ENCODE measurements around the gene F10. TPM values are rescaled to one million over a fixed set of nuclear protein-coding genes. Genes with fewer than 3 reads are reported as not detected.

Gene F10
- total RNA-seq, 1 donor from 2014 or later: not detected

DNA sequence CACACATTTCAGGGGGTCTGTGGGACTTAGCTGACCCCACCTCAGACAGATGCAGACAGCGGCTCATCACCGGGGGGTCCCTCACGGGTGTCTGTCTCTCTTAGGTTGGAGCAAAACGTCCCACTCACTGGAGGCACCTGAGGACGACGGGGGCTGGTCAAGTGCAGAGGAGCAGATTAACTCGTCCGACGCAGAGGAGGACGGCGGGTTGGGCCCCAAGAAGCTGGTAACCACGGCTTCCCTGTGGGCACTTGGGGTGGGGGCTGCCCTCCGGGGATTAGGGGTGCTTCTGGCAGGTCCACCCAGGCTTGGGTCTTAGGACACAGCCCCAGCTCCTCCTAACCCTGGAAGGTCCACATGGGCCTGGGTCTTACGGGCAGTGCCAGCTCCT, 28.2 kb upstream of the F10 start:
- no peaks in the 10 kb centered on the region for H3K9me3 Mint-ChIP-seq
- TF ChIP-seq, protein P1, sequence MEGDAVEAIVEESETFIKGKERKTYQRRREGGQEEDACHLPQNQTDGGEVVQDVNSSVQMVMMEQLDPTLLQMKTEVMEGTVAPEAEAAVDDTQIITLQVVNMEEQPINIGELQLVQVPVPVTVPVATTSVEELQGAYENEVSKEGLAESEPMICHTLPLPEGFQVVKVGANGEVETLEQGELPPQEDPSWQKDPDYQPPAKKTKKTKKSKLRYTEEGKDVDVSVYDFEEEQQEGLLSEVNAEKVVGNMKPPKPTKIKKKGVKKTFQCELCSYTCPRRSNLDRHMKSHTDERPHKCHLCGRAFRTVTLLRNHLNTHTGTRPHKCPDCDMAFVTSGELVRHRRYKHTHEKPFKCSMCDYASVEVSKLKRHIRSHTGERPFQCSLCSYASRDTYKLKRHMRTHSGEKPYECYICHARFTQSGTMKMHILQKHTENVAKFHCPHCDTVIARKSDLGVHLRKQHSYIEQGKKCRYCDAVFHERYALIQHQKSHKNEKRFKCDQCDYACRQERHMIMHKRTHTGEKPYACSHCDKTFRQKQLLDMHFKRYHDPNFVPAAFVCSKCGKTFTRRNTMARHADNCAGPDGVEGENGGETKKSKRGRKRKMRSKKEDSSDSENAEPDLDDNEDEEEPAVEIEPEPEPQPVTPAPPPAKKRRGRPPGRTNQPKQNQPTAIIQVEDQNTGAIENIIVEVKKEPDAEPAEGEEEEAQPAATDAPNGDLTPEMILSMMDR (IDR thresholded peaks at IDR 0.05): no peak
- H3K27me3 Mint-ChIP-seq: no peaks in the 10 kb centered on the region
- DNase-seq (no peak), ATAC-seq (ENCODE audit: low read depth) (no peak)
- H3K27ac Mint-ChIP-seq: no peak overlapping the region
- ChIA-PET CTCF (no interaction called here), POLR2A (no interaction called here)
- intact Hi-C loops (cut with micrococcal nuclease): no loop called here
- no peak overlapping the region for H3K4me3 Mint-ChIP-seq
- H3K36me3 Mint-ChIP-seq (ENCODE audit: low read depth): no peaks in the 10 kb centered on the region
- no peaks in the 10 kb centered on the region for H3K4me1 Mint-ChIP-seq

DNA sequence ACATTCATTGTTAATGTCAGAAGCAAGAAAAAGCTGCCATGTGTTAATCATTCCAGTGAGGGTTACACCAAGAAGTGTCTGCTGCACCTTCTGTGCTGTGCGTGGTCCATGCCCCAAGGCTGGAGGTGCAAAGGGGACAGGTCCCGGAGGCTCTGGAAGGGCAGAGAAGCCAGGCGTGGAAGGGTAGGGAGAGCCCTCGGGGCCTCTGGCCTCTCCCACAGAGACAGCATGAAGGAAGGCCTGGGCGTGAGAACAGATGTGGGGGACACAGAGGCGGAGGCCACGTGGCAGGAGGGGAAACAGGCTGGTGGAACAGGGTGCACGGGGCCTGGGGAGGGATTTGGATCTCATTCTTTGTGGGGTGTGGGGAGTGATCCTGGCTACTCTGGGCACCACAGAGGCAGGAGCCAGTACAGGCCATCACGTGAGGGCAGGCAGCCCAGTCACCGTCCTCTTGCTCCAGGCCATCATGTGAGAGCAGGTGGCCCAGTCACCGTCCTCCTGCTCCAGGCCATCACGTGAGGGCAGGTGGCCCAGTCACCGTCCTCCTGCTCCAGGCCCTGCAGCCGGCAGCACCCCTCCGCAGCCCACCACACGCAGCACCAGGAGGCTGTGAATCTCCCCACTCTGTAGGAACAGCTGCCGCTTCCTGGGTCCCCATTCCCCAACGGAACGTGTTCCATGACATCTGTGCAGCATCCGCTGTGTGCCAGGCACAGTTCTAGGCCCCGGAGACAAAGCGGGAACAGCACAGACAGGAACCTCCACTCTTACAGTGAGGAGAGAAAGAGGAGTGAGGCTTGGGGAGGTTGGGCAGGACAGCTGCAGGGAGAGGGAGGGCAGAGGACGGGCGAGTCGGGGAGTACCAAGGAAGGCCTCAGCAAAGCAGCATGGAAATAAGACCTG, 27.2 kb upstream of the F10 start:
- TF ChIP-seq, protein P1 (IDR thresholded peaks at IDR 0.05): no peak
- Mint-ChIP-seq H3K9me3 (no peaks in the 10 kb centered on the region), H3K4me3 (no peak overlapping the region), H3K27me3 (no peaks in the 10 kb centered on the region), H3K36me3 (ENCODE audit: low read depth) (no peaks in the 10 kb centered on the region), H3K4me1 (no peaks in the 10 kb centered on the region), H3K27ac (no peak overlapping the region)
- DNase-seq (no peak), ATAC-seq (ENCODE audit: low read depth) (no peak)
- ChIA-PET POLR2A (no interaction called here), CTCF (no interaction called here)
- intact Hi-C loops (cut with micrococcal nuclease): no loop called here

DNA sequence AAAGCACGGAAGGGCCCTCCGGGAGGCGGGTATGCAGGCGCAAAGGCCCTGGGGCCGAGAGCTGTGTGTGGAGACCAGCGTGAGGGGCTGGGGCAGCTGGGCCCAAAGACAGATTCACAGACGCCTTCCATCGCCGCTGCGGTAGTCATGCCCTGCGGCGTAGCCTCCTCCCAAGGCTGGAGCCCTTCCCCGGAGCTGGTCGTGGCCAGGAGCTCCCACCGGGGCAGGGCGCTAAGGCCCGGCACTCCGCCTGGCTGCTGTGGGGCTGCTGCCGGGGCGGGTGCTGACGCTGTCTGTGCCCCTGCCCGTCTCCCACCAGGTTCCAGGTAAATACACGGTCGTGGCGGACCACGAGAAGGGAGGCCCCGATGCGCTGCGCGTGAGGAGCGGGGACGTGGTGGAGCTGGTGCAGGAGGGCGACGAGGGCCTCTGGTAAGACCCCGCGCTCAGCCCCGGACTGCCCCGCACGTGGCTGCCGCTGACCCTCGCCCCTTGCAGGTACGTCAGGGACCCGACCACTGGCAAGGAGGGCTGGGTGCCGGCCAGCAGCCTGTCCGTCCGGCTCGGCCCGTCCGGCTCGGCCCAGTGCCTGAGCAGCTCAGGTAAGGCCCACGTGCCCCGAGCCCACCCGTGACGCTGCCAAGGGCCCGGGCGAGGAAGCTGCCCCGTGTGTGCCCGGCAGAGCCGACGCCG, 26.4 kb upstream of the F10 start:
- H3K4me1 Mint-ChIP-seq: no peaks in the 10 kb centered on the region
- no peak for ATAC-seq (ENCODE audit: low read depth)
- no peak overlapping the region for H3K27ac Mint-ChIP-seq
- DNase-seq: no peak
- H3K27me3 Mint-ChIP-seq: no peaks in the 10 kb centered on the region
- intact Hi-C loops (cut with micrococcal nuclease): no loop called here
- H3K9me3 Mint-ChIP-seq: no peaks in the 10 kb centered on the region
- no peaks in the 10 kb centered on the region for H3K36me3 Mint-ChIP-seq (ENCODE audit: low read depth)
- ChIA-PET CTCF (no interaction called here), POLR2A (no interaction called here)
- TF ChIP-seq, protein P1 (IDR thresholded peaks at IDR 0.05): no peak
- no peak overlapping the region for H3K4me3 Mint-ChIP-seq

DNA sequence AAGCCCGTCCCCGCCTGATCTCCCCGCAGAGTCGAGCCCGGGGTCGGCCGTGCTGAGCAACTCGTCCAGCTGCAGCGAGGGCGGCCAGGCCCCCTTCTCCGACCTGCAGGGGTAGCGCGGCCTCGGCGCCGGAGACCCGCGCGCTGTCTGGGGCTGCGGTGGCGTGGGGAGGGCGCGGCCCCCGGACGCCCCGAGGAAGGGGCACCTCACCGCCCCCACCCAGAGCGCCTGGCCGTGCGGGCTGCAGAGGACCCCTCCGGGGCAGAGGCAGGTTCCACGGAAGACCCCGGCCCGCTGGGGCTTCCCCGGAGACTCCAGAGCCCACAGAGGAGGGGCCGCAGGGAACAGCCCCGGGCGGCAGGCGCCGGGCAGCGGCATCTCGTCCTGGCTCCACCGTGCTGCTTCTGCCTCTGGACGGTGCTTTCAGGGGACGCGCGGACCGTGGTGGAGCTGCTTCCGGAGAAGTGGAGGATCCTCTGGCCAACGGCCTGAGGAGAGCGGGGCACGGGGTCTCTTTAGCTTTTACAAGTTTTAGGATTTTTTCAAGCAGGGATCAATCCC, 25.8 kb upstream of the F10 start:
- TF ChIP-seq, protein P1 (IDR thresholded peaks at IDR 0.05): no peak
- no peaks in the 10 kb centered on the region for H3K36me3 Mint-ChIP-seq (ENCODE audit: low read depth)
- DNase-seq: no peak
- ChIA-PET POLR2A (no interaction called here), CTCF (no interaction called here)
- H3K4me1 Mint-ChIP-seq: no peaks in the 10 kb centered on the region
- intact Hi-C loops (cut with micrococcal nuclease): no loop called here
- H3K9me3 Mint-ChIP-seq: no peaks in the 10 kb centered on the region
- H3K4me3 Mint-ChIP-seq: no peak overlapping the region
- ATAC-seq (ENCODE audit: low read depth): no peak
- no peaks in the 10 kb centered on the region for H3K27me3 Mint-ChIP-seq
- H3K27ac Mint-ChIP-seq: no peak overlapping the region

DNA sequence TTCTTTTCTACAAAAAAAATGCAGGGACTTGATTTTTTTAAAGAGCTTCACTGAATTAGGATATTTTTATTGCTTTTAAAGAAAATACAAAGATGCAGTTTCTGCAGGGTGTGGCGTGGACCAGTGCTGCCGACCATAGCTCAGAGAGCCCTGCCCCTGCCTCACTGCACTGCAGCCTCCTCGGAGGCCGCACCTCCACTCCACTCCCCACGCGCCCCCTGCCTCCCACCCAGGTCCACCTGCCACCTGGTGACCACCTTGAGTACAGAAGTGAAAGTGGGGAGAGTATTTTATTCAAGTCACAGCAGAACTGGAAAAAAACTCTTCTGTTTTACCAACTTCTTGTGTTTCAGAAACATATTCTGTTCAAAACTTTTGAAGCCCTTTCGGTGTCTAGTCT, 24.9 kb upstream of the F10 start:
- ChIA-PET POLR2A (no interaction called here), CTCF (no interaction called here)
- DNase-seq (no peak), ATAC-seq (ENCODE audit: low read depth) (no peak)
- Mint-ChIP-seq H3K27ac (no peak overlapping the region), H3K9me3 (no peaks in the 10 kb centered on the region), H3K36me3 (ENCODE audit: low read depth) (no peaks in the 10 kb centered on the region), H3K27me3 (no peaks in the 10 kb centered on the region), H3K4me3 (no peak overlapping the region), H3K4me1 (no peaks in the 10 kb centered on the region)
- TF ChIP-seq, protein P1 (IDR thresholded peaks at IDR 0.05): no peak
- intact Hi-C loops (cut with micrococcal nuclease): no loop called here

Measured in activated B cell treated with CpG ODN at 0.5 μM for 24 hours (primary cell).